B cell (primary cell): Measurements from ENCODE around the gene DPYD.

ENCODE experiments used
- EZH2 ChIP-seq: IDR thresholded peaks from 2 replicates; pipeline ENCODE4 v1.6.1; 2012; ENCODE audit warnings: borderline replicate concordance, low read depth, mild to moderate bottlenecking, moderate library complexity, low read length; ENCODE audit not compliant: insufficient read depth, poor library complexity, severe bottlenecking
- TF ChIP-seq, protein P1 (sequence below): fragments of 200-600 bp; IDR thresholded peaks from one replicate; pipeline ENCODE4 v1.8.0; 2022; ENCODE audit warnings: antibody characterized with exemption, mild to moderate bottlenecking

GRCh38 chr1:97925151-97925550 lies 4.3 kb upstream of the DPYD start:
- TF ChIP-seq, protein P1, sequence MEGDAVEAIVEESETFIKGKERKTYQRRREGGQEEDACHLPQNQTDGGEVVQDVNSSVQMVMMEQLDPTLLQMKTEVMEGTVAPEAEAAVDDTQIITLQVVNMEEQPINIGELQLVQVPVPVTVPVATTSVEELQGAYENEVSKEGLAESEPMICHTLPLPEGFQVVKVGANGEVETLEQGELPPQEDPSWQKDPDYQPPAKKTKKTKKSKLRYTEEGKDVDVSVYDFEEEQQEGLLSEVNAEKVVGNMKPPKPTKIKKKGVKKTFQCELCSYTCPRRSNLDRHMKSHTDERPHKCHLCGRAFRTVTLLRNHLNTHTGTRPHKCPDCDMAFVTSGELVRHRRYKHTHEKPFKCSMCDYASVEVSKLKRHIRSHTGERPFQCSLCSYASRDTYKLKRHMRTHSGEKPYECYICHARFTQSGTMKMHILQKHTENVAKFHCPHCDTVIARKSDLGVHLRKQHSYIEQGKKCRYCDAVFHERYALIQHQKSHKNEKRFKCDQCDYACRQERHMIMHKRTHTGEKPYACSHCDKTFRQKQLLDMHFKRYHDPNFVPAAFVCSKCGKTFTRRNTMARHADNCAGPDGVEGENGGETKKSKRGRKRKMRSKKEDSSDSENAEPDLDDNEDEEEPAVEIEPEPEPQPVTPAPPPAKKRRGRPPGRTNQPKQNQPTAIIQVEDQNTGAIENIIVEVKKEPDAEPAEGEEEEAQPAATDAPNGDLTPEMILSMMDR: no peak
- TF ChIP-seq EZH2: no peak
